Measurements from ENCODE around the gene CNTNAP1. TPM values are rescaled to one million over a fixed set of nuclear protein-coding genes. Genes with fewer than 3 reads are reported as not detected.

CNTNAP1 gene
- total RNA-seq, 1 donor from 2014 or later = 9.0 TPM

- no peak overlapping the region for H3K4me3 ChIP-seq
- intact Hi-C loops (cut with DNase I) = no loop called here
- H3K27ac ChIP-seq = no peak overlapping the region
- H3K27me3 ChIP-seq (ENCODE audit: low read depth) = no peaks in the 10 kb centered on the region
- DNase-seq (no peak), ATAC-seq (no peak)
- H3K9me3 ChIP-seq = no peaks in the 10 kb centered on the region
- no peaks in the 10 kb centered on the region for H3K4me1 ChIP-seq
- H3K36me3 ChIP-seq = peaks cover 100% of the 10 kb centered on the region
- no peak for TF ChIP-seq CTCF (IDR thresholded peaks at IDR 0.05)
Observed at GRCh38 chr17:42708588-42708987, 26.3 kb downstream of the CNTNAP1 start.

GRCh38 chr17:42709561-42709960, 27.2 kb downstream of the CNTNAP1 start:
- intact Hi-C loops (cut with DNase I) = no loop called here
- no peaks in the 10 kb centered on the region for H3K4me1 ChIP-seq
- H3K27ac ChIP-seq = no peak overlapping the region
- ATAC-seq (no peak), DNase-seq (no peak)
- no peaks in the 10 kb centered on the region for H3K27me3 ChIP-seq (ENCODE audit: low read depth)
- H3K4me3 ChIP-seq = no peak overlapping the region
- H3K9me3 ChIP-seq = no peaks in the 10 kb centered on the region
- H3K36me3 ChIP-seq = peaks cover 100% of the 10 kb centered on the region
- TF ChIP-seq CTCF (IDR thresholded peaks at IDR 0.05) = no peak

DNA sequence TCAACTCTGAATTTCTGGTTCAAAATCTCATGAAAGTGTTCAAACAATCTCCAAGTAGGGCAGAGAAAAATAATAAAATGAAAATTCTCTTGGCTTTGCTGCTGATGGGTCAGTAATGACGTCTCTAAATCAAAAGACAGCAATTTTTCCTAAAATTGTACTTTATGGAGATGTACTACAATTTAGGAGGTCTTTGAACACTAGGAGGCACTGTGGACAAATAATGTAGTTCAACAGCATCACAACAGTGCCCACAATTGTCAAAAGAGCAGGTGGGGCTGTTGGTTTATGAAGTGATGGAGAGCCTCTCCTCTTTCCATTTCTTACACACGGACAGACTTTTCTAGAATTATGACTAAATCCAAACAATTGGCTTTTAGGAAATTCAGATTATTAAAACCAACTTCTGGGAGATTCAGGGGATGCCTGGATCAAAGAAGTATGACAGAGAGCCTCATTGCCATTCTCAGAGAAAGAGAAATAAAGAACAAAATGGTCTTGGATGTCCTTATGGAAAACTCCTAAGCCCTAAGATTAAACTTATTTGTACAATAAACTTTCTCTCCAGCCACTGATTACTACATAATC, 38.8 kb downstream of the CNTNAP1 start:
- ATAC-seq = peak; percentile 76 to 86
- Histone ChIP-seq H3K9me3 (no peaks in the 10 kb centered on the region), H3K4me1 (no peaks in the 10 kb centered on the region), H3K4me3 (no peak overlapping the region), H3K27me3 (ENCODE audit: low read depth) (no peaks in the 10 kb centered on the region), H3K36me3 (peaks cover 97% of the 10 kb centered on the region), H3K27ac (no peak overlapping the region)
- no peak for DNase-seq
- intact Hi-C loops (cut with DNase I) = loop anchor here (5.0 kb wide), 1 partner anchor 41 kb away; the partner anchor contains the start of gene RAMP2
- TF ChIP-seq CTCF (IDR thresholded peaks at IDR 0.05) = peak; percentile 72

- DNase-seq (no peak), ATAC-seq (no peak)
- Histone ChIP-seq H3K4me1 (no peaks in the 10 kb centered on the region), H3K27me3 (ENCODE audit: low read depth) (no peaks in the 10 kb centered on the region), H3K9me3 (no peaks in the 10 kb centered on the region), H3K4me3 (no peak overlapping the region), H3K36me3 (peaks cover 97% of the 10 kb centered on the region), H3K27ac (no peak overlapping the region)
- intact Hi-C loops (cut with DNase I) = loop anchor here (5.0 kb wide), 1 partner anchor 39 kb away; the partner anchor contains the start of gene RAMP2
- TF ChIP-seq CTCF (IDR thresholded peaks at IDR 0.05) = no peak
Observed at GRCh38 chr17:42723636-42724035, 41.3 kb downstream of the CNTNAP1 start.

- intact Hi-C loops (cut with DNase I) = no loop called here
- TF ChIP-seq CTCF (IDR thresholded peaks at IDR 0.05) = no peak
- no peak overlapping the region for H3K27ac ChIP-seq
- no peaks in the 10 kb centered on the region for H3K27me3 ChIP-seq (ENCODE audit: low read depth)
- no peak for ATAC-seq
- no peak overlapping the region for H3K4me3 ChIP-seq
- no peaks in the 10 kb centered on the region for H3K4me1 ChIP-seq
- no peak for DNase-seq
- H3K36me3 ChIP-seq = peaks cover 97% of the 10 kb centered on the region
- no peaks in the 10 kb centered on the region for H3K9me3 ChIP-seq
Observed at GRCh38 chr17:42725143-42725542, 42.8 kb downstream of the CNTNAP1 start.
